Daoy (cell line): ENCODE measurements around the gene ACTN1. TPM values are rescaled to one million over a fixed set of nuclear protein-coding genes. Genes with fewer than 3 reads are reported as not detected.

Experiments used
- DNase-seq: peaks from one replicate; pipeline ENCODE4 v3.0.0-alpha.2; 2015; ENCODE audit warnings: low read depth
- total RNA-seq: library from RNA; depleted of rRNA; stranded (reverse); fragments of >200 nt; shearing (Covaris generic); gene quantifications from 2 replicates; pipeline ENCODE4 v1.2.3, GENCODE V29; 2014

ACTN1 gene
- total RNA-seq, 1 experiment from 2014 or later = 317 TPM

GRCh38 chr14:68919129-68919927 lies 59.8 kb downstream of the ACTN1 start:
- no peak for DNase-seq

DNA sequence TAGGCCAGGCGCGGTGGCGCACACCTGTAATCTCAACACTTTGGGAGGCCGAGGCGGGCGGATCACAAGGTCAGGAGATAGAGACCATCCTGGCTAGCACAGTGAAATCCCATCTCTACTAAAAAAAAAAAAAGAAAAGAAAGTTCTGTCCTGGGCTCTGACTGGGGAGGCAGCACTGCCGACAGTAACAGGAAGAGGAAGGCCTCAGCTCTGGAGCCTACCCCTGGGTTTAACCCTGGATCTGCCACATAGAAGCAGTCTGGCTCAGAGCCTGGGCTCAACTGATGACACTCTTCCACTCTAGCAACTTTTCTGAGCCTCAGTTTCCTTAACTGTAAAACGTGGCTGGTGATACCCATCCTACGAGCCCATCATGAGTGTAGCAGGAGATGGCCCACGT lies 60.5 kb downstream of the ACTN1 start:
- DNase-seq = no peak

GRCh38 chr14:68916358-68916941 lies 62.7 kb downstream of the ACTN1 start:
- no peak for DNase-seq

DNA sequence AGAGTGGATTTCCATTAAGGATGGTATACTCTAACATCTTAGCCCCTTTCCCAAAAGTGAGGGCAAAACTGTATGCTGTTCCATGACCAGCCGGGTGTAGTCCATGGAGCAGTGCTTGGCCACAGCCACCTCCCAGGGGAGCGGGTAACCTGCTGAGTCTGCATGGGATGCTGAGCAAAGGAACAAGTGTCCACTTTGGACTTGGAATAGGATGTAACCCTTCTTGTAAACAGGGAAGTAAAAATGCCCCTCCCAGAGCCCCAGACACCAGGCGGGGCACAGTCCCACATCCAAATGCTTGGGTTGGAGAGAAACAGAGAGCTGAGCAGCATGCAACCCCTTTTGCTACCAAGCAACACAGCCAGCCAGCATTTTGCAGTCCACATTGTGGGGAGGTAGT lies 65.6 kb downstream of the ACTN1 start:
- no peak for DNase-seq

DNA sequence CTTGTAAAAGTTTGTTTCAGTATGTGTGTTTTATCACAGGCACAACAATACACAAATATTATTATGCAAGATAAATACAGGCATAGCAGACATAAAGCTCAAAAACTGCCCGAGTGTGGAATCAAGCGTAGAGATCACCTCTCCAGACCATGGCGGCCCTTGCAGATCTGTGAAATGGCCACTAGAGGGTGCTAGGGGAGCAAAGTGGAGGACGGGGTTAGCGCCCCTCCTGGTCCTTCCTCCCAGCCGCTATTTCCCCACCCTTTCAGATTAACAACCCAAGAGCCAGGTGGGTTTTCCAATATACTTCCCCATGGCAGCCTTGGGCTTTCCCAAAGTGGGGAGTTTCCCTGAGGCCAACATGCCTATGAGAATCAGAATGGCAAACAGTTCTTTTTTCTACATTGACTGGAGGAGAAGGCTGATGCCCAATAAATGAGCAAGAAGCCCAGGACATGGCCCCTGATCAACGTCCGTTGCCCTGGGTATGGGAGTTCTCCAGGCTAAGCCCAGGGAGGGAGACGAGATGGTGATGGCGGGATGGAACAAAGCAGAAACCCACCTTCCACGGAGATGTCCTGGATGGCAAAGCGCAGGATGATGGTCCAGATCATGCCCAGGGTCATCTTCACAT lies 67.4 kb downstream of the ACTN1 start:
- DNase-seq = peak; percentile 86

GRCh38 chr14:68910540-68910939 lies 68.6 kb downstream of the ACTN1 start:
- peak; percentile 29 for DNase-seq

DNA sequence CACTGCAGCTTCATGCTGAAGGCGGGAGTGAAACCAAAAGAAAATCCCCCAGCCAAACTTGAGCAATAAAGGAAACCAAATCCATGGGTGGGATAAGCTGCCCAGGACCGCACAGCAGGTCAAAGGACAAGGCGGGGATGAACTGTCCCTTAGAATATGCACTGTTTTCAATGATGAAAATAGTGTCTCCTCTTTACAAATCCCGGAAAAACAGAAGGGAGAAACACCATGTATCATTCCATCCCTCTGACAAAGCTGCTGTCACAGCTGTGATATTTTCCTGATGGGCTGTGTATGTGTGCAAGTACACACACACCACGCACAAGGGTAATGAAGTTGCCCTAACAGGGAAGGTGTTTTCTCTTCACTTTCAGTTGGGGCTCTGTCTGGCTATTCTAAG lies 70.3 kb downstream of the ACTN1 start:
- DNase-seq = no peak

- no peak for DNase-seq
Measured at GRCh38 chr14:68908201-68908600, 70.9 kb downstream of the ACTN1 start.

DNA sequence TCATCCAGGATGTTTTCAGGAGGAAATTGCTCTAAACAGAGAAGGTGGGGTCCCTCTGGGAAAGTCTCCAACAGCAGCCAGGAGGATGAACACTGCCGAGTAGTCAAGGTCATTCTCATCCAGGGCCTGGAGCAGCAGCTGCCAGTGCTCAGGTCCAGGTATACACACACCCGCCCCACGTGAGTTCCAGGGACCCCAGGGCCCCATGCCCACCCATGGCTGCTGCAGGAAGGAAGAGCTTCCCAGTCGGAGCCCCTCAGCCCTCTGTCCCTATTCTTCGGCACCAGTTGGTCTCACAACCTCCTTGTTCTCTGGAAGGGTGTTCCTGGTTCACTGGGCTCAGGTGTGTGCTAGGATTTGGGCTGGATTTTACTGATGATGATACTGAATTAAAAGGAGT lies 72.7 kb downstream of the ACTN1 start:
- no peak for DNase-seq

- no peak for DNase-seq
Measured at GRCh38 chr14:68905107-68905895, 73.8 kb downstream of the ACTN1 start.

DNA sequence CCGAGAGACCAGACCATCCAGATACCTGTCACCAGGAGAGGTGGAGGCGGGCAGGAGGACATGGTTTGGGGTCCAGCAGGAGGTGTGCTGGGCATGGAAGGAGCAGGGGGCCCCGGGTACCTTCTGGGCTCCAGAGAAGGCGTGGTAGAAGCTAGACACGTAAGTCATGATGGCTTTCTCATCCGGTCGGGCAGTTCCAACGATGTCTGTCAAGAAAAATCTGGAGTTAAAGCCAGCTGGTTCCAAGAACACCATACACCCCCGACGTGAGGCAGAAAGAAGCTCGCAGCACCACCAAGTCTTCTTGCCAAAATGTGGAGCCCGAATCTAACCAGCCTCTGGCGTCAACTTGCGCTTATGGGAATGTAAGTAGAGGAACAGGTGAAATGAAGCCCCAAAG lies 76.7 kb downstream of the ACTN1 start:
- DNase-seq = no peak

DNA sequence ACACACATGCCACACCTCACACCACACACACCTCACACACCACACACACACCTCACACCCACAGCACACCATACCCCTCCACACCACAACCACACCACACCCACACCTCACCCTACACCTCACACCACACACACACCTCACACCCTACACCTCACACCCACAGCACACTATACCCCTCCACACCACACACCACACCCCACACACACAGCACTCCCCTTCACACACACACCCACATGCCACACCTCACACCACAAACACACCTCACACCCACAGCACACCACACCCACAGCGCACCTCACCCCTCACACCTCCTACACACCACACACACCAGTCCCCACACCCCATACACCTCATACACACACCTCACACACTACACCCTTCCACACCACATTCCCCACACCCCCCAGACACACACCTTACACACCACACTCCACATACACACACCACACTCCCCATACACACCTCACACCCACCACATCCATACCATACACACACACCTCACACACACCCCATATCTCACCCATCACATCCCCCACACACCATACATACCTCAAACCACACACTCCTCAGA lies 80.0 kb downstream of the ACTN1 start:
- no peak for DNase-seq

DNA sequence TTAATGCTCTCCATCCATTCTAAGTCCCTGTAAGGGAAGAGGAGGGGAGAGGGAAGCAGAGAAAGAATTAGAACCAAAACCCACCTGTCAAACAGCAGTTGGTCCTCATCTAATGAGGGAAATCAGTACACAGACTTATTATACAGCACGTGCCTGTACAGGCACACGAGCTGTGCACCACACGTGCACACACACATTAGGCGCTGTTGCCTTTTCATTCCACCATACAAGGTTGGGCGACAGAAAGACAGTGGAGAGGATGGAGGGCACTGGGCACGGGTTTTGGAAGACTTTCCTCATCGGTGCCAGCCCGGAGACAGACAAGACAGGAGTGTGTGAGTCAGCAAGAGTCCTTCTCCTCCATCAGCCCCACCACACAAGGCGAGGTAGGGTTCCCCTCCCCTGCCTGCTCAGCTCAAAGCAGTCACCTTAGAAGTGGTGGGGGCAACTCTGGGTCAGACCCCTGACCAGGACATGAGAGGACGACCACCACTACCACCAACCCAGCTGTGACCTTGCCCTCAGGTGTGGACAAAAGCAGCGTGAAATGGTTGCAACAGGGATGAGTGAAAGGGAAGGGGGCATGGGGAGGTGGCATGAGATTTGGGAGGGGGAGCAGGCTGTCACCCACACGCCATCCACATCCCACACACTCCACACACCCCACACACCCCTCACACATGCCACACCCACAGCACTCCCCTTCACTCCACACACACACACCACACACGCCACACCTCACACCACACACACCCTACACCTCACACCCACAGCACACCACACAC lies 80.7 kb downstream of the ACTN1 start:
- no peak for DNase-seq

DNA sequence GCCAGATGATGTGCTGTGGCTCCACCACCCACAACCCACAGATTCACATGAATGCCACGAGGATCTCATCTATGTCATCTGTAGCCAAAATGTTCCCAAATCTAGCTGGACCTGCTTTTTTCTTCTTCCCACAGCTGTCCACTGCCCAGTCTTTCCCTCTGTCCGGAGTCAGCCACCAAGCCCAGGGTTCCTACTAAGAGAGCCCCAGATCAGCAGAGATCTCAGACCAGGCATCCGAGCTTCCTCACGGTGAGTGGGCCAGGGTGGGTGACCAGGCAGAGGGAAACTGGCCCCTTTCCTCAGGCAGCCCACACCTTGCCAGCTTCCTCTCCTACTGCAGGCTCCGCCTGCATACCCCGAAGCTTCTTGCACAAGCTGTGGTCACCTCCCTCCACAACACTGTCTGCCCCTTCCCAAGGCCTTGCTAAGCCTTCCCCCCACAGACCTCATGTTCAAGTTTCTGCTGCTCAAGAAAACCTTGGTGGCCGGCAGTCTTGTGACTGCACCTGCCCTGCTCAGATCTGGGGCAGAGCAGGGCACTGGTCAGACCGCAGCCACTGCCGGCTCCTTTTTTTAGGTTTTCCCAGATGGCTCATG lies 81.4 kb downstream of the ACTN1 start:
- DNase-seq = no peak

- no peak for DNase-seq
Measured at GRCh38 chr14:68896132-68896531, 83.0 kb downstream of the ACTN1 start.

DNA sequence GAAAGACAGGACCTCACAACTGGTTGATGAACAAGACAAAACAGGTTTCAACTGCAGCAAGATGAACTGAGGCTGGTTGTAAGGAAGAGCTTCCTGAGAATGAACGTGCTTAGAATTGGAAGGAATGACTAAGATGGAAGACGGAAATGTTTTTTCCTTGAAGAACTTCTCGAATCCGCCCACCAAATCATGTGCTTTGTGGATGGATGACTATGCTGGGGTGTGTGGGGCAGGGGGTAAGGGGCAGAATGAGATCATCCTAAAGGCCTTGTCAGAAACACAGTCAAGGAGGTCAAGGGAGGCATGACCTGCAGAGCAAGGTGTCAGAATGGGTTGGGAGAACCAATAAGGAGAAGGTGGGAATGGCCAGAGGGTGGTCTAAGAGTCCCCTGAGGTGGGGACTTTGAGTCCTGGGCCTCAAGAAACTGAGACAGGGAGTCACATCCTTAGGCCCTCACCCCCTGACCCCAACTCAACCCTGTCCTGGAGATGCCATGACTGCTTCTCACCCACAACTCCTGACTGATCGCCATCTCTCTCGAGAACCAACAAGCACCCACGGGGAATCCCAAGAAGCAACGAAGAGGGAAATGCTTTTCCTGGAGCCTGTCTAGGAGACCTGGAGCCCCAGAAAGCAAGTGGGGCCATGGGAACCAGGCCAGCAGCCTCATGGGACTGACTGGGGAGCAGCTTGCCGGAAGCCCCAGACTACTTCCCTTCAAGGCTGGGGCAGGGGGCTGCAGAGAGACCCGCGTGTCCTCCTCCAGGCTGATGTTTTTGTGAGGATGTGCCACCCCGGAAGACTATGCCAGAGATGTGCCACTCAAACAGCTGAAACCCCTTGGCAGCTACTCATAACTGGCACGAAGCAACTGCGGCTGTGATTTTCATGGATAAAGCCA lies 84.0 kb downstream of the ACTN1 start:
- DNase-seq = no peak

- no peak for DNase-seq
Measured at GRCh38 chr14:68894123-68894522, 85.0 kb downstream of the ACTN1 start.

DNA sequence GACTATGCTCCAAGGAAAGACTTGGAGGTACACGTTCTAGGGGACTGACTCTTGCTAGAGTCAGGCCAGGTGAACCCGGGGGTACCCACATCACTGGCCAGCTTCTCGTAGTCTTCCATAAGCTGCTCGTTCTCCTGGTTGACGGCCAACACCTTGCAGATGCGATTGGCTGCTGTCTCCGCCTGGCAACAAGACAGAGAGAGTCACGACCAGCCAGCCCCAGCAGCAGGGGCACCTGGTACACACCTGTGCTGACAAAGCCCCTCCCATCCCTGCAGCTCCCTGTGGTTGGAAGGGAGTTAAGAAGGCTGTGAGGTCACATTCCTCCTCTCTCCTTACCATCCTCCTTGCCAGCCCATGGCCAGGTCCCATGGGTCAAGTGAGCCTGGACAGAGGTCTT lies 85.5 kb downstream of the ACTN1 start:
- DNase-seq = no peak

- DNase-seq = no peak
Measured at GRCh38 chr14:68892961-68893360, 86.1 kb downstream of the ACTN1 start.
